ENCODE results near the gene NDNF. TPM values are rescaled to one million over a fixed set of nuclear protein-coding genes. Genes with fewer than 3 reads are reported as not detected.

The NDNF gene
- polyA plus RNA-seq, 3 donors = not detected

DNA sequence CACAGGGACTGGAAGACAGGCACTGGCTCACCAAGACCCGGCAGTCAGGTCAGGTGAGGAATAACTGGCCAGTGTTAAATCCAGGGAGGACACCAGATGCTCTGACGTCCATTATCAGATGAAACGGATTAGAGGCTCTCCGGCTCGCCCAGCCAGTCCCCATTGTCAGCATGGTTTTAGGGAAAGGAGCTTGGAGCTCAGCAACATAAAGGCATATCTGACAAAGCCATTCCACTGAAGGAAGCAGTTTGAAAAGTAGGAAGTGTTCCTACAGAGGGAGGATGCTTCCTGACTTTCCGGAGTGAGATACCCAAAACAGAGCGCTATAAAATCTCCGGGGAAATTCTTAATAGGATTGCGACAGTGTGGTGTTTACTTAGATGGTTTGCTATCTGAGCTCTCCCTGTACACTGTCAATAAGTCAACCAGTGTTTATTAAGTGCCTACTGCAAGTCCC, 14.8 kb downstream of the NDNF start:
- Mint-ChIP-seq H3K27me3 (ENCODE audit: low read depth in 3 of 3) (peaks cover 9 to 20% (median 13%) of the 10 kb centered on the region in 3 donors), H3K36me3 (no peaks in the 10 kb centered on the region)
- intact Hi-C loops (cut with micrococcal nuclease) = no loop called here

DNA sequence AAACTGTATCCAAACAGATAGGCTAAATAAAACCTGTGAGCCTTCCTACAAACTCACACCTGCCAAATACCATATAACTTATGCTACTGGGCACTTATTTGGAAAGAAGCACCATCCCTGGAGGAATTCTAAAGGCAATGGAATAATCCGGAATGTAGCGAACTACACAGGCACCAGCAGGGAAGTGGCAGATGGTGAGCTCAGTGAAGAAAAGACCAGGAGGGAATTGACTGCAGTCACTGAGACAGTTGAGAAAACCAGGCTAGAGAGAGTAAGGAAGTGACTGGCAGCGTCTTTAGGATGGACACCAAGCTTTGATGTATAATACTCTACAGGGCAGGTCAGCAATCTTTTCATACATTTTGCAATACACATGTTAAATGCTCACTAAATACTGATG, 16.3 kb downstream of the NDNF start:
- H3K27me3 Mint-ChIP-seq (ENCODE audit: low read depth in 3 of 3) = peaks cover 11 to 22% (median 13%) of the 10 kb centered on the region in 3 donors
- no peak overlapping the region for H3K4me3 Mint-ChIP-seq
- intact Hi-C loops (cut with micrococcal nuclease) = no loop called here

More for the DNA sequence above, 14.8 kb downstream of the NDNF start:
- Histone ChIP-seq H3K4me1 (ENCODE audit: control insufficient read depth in 1 of 2, insufficient read depth in 2 of 2, low read length in 2 of 2) (peaks cover 2 to 4% of the 10 kb centered on the region in 2 donors), H2AFZ (ENCODE audit: insufficient read depth, low read depth, low read length, poor library complexity, severe bottlenecking) (no peak overlapping the region), H3K9ac (ENCODE audit: insufficient read depth, low read length, poor library complexity, severe bottlenecking) (no peak overlapping the region), H3K27ac (ENCODE audit: low read depth in 1 of 2, low read length in 2 of 2) (no peak overlapping the region), H3K4me2 (replicated peaks; ENCODE audit: extremely low read depth, low read length, poor library complexity, severe bottlenecking) (no peak overlapping the region), H3K4me3 (replicated peaks in 1 of 3; ENCODE audit: low read depth in 2 of 3, low read length in 3 of 3) (no peak overlapping the region), H3K9me3 (replicated peaks in 1 of 2; ENCODE audit: control insufficient read depth in 1 of 2, insufficient read depth in 1 of 2, low read length in 2 of 2) (no peaks in the 10 kb centered on the region), H3K36me3 (replicated peaks in 1 of 2; ENCODE audit: control insufficient read depth in 1 of 2, insufficient read depth in 2 of 2, low read length in 2 of 2) (no peaks in the 10 kb centered on the region), H4K20me1 (ENCODE audit: insufficient read depth, low read length) (no peaks in the 10 kb centered on the region), H3K27me3 (ENCODE audit: control insufficient read depth in 2 of 2, insufficient read depth in 2 of 2, low read length in 2 of 2) (peaks cover 0 to 7% of the 10 kb centered on the region in 2 donors), H3K79me2 (ENCODE audit: insufficient read depth, low read length) (no peaks in the 10 kb centered on the region)
- Mint-ChIP-seq H3K4me3 (no peak overlapping the region), H3K9me3 (peaks cover 0 to 3% (median 2%) of the 10 kb centered on the region in 7 donors), H3K4me1 (peaks cover 10% of the 10 kb centered on the region), H3K27ac (no peak overlapping the region)
- TF ChIP-seq, protein P1, sequence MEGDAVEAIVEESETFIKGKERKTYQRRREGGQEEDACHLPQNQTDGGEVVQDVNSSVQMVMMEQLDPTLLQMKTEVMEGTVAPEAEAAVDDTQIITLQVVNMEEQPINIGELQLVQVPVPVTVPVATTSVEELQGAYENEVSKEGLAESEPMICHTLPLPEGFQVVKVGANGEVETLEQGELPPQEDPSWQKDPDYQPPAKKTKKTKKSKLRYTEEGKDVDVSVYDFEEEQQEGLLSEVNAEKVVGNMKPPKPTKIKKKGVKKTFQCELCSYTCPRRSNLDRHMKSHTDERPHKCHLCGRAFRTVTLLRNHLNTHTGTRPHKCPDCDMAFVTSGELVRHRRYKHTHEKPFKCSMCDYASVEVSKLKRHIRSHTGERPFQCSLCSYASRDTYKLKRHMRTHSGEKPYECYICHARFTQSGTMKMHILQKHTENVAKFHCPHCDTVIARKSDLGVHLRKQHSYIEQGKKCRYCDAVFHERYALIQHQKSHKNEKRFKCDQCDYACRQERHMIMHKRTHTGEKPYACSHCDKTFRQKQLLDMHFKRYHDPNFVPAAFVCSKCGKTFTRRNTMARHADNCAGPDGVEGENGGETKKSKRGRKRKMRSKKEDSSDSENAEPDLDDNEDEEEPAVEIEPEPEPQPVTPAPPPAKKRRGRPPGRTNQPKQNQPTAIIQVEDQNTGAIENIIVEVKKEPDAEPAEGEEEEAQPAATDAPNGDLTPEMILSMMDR (IDR thresholded peaks at IDR 0.05) = no peak
- no peak for DNase-seq
- 37% methylated on average over 8 of the region's 9 CpGs for WGBS (ENCODE audit: insufficient coverage)

More for the DNA sequence above, 16.3 kb downstream of the NDNF start:
- Histone ChIP-seq H3K79me2 (ENCODE audit: insufficient read depth, low read length) (no peaks in the 10 kb centered on the region), H3K4me1 (ENCODE audit: control insufficient read depth in 1 of 2, insufficient read depth in 2 of 2, low read length in 2 of 2) (no peaks in the 10 kb centered on the region), H3K4me2 (replicated peaks; ENCODE audit: extremely low read depth, low read length, poor library complexity, severe bottlenecking) (no peak overlapping the region), H3K27me3 (ENCODE audit: control insufficient read depth in 2 of 2, insufficient read depth in 2 of 2, low read length in 2 of 2) (peaks cover 0 to 7% of the 10 kb centered on the region in 2 donors), H3K27ac (ENCODE audit: low read depth in 1 of 2, low read length in 2 of 2) (no peak overlapping the region), H3K9me3 (replicated peaks in 1 of 2; ENCODE audit: control insufficient read depth in 1 of 2, insufficient read depth in 1 of 2, low read length in 2 of 2) (no peaks in the 10 kb centered on the region), H2AFZ (ENCODE audit: insufficient read depth, low read depth, low read length, poor library complexity, severe bottlenecking) (no peak overlapping the region), H3K4me3 (replicated peaks in 1 of 3; ENCODE audit: low read depth in 2 of 3, low read length in 3 of 3) (no peak overlapping the region), H3K9ac (ENCODE audit: insufficient read depth, low read length, poor library complexity, severe bottlenecking) (no peak overlapping the region), H3K36me3 (replicated peaks in 1 of 2; ENCODE audit: control insufficient read depth in 1 of 2, insufficient read depth in 2 of 2, low read length in 2 of 2) (no peaks in the 10 kb centered on the region), H4K20me1 (ENCODE audit: insufficient read depth, low read length) (no peaks in the 10 kb centered on the region)
- no peak for DNase-seq
- no peak overlapping the region for H3K27ac Mint-ChIP-seq
- 100% methylated on average over 1 of the region's 3 CpGs for WGBS (ENCODE audit: insufficient coverage)
- H3K36me3 Mint-ChIP-seq = no peaks in the 10 kb centered on the region
- peaks cover 0 to 3% (median under 1%) of the 10 kb centered on the region in 7 donors for H3K9me3 Mint-ChIP-seq
- TF ChIP-seq, protein P1 (IDR thresholded peaks at IDR 0.05) = no peak
- H3K4me1 Mint-ChIP-seq = peaks cover 6% of the 10 kb centered on the region
